Effector memory CD4-positive, alpha-beta T cell (primary cell): ENCODE results near the gene TLR10.

Experiments
- DNase-seq, 3 donors: peaks; one replicate each; pipeline ENCODE4 v3.0.0-alpha.2; 2020
- H3K27ac ChIP-seq: 2 replicates; pipeline ENCODE4 v1.7.0; 2013; ENCODE audit warnings: mild to moderate bottlenecking, low read length, moderate library complexity; ENCODE audit not compliant: insufficient read depth, poor library complexity, severe bottlenecking
- H3K27me3 ChIP-seq: replicated peaks from 2 replicates; pipeline ENCODE4 v1.7.0; 2013; ENCODE audit warnings: mild to moderate bottlenecking, low read length; ENCODE audit not compliant: insufficient read depth, control insufficient read depth, poor library complexity, severe bottlenecking
- H3K36me3 ChIP-seq: 2 replicates; pipeline ENCODE4 v1.7.0; 2013; ENCODE audit warnings: mild to moderate bottlenecking, low read length, moderate library complexity; ENCODE audit not compliant: control insufficient read depth, insufficient read depth
- H3K4me1 ChIP-seq: 2 replicates; pipeline ENCODE4 v1.7.0; 2013; ENCODE audit warnings: low read length, mild to moderate bottlenecking; ENCODE audit not compliant: control insufficient read depth, insufficient read depth, poor library complexity, severe bottlenecking
- H3K4me3 ChIP-seq: 2 replicates; pipeline ENCODE4 v1.7.0; 2013; ENCODE audit warnings: low read length, low read depth, mild to moderate bottlenecking; ENCODE audit not compliant: insufficient read depth, poor library complexity, severe bottlenecking
- H3K9me3 ChIP-seq: 2 replicates; pipeline ENCODE4 v1.7.0; 2013; ENCODE audit warnings: mild to moderate bottlenecking, low read length, moderate library complexity; ENCODE audit not compliant: control insufficient read depth
- total RNA-seq, 3 donors: gene quantifications; one replicate each; lab custom pipeline; 2026; lab: John Stamatoyannopoulos, UW

The TLR10 gene, protein sequence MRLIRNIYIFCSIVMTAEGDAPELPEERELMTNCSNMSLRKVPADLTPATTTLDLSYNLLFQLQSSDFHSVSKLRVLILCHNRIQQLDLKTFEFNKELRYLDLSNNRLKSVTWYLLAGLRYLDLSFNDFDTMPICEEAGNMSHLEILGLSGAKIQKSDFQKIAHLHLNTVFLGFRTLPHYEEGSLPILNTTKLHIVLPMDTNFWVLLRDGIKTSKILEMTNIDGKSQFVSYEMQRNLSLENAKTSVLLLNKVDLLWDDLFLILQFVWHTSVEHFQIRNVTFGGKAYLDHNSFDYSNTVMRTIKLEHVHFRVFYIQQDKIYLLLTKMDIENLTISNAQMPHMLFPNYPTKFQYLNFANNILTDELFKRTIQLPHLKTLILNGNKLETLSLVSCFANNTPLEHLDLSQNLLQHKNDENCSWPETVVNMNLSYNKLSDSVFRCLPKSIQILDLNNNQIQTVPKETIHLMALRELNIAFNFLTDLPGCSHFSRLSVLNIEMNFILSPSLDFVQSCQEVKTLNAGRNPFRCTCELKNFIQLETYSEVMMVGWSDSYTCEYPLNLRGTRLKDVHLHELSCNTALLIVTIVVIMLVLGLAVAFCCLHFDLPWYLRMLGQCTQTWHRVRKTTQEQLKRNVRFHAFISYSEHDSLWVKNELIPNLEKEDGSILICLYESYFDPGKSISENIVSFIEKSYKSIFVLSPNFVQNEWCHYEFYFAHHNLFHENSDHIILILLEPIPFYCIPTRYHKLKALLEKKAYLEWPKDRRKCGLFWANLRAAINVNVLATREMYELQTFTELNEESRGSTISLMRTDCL
- total RNA-seq: 0 to 0.19 (median 0.09) reads per million in 3 donors

DNA sequence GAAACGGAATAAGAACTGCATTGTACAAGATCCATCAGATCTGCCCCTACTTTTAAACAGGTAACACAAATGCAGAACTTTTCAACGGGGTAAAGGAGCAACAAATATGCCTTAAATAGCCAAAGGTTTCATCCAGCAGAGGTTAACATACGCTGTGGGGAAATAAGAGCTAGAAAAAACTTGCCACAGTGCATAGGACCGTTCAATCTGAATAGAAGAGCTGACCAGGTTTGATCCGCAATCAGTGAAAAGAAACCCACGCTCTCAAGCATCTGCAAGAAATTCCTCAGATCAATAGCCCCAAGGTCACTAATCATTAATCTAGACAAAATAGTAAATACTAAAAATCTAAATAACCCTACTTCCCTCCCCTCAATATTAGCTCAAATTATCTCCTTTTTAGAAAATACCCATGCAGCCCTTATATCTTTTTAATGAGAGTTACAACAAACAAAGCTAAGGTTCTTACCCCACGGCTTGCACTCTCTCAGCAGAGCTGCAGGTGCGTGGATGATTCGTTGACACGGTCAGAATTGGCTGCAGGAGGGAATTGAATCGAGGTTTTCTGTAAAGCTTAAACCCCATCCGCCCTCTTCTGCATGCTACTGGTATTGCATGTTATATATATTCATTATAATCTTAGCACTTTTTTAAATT lies at the start of gene TLR10:
TSS of gene TLR10 (minus strand) at position 539 of the 657 bp plus-strand sequence. CDS start 7,400 bp downstream, outside the sequence.
- H3K4me1 ChIP-seq: peaks cover 3% of the 10 kb centered on the region
- no peaks in the 10 kb centered on the region for H3K27me3 ChIP-seq
- H3K36me3 ChIP-seq: no peaks in the 10 kb centered on the region
- H3K4me3 ChIP-seq: no peak within 1 kb of the TSS
- DNase-seq: no peak
- H3K9me3 ChIP-seq: no peaks in the 10 kb centered on the region
- H3K27ac ChIP-seq: no peak within 1 kb of the TSS

DNA sequence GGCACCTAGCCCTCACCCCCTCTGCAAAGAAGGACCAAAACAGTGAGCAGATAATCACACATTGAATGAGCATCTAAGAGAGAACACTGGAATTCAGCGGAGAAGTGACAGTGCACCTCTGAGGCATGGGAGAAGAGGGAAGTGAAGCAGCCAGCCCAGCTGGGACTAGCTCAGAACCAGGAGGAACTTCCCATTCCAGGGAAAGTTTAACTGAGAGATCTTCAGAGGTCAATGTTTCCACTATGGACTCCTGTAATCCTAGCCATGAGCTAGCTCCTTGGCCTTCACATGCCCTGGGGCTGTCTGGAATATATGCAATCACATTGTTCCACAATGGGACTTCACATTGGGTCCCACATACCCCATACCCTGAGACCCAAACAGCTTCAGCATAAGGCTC lies 49.4 kb upstream of the TLR10 start:
- Histone ChIP-seq H3K27ac (no peak overlapping the region), H3K9me3 (no peaks in the 10 kb centered on the region), H3K4me3 (no peak overlapping the region), H3K36me3 (no peaks in the 10 kb centered on the region), H3K4me1 (no peaks in the 10 kb centered on the region), H3K27me3 (no peaks in the 10 kb centered on the region)
- DNase-seq: no peak

DNA sequence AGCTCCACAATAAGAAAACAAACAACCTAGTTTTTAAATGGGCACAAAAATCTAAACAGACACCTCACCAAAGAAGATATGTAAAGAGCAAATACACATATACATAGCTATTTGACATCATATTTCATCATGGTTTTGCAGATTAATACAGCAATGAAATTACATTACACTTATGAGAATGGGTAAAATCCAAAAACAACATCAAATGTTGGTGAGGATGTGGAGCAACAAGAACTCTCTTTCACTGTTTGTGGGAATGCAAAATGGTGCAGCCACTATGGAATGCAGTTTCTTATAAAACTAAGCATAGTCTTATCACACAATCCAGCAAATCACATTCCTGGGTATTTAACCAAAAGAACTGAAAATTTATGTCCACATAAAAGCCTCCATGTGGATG lies 48.9 kb upstream of the TLR10 start:
- DNase-seq: no peak
- Histone ChIP-seq H3K4me3 (no peak overlapping the region), H3K36me3 (no peaks in the 10 kb centered on the region), H3K9me3 (no peaks in the 10 kb centered on the region), H3K4me1 (no peaks in the 10 kb centered on the region), H3K27ac (no peak overlapping the region), H3K27me3 (no peaks in the 10 kb centered on the region)

DNA sequence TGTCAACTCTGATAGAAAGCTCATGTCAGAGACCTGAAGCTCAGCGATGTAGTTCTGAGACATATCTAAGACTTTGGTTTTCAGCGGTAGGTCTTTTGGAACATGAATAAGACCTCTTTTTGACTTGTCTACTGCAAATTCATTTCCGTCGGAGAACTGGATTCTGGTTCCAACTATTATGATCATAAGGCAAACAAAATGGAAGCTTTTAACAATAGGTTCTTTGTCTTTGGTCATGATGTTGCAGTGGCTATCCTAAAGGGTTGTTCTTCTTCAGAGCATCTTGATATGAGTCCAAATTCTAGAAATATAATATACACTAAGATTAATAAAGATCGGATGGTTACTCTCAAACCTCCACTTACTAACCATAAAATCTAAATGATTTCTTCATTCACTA lies 46.4 kb upstream of the TLR10 start:
- no peaks in the 10 kb centered on the region for H3K36me3 ChIP-seq
- no peak for DNase-seq
- no peaks in the 10 kb centered on the region for H3K4me1 ChIP-seq
- no peak overlapping the region for H3K27ac ChIP-seq
- no peaks in the 10 kb centered on the region for H3K27me3 ChIP-seq
- H3K4me3 ChIP-seq: no peak overlapping the region
- no peaks in the 10 kb centered on the region for H3K9me3 ChIP-seq

DNA sequence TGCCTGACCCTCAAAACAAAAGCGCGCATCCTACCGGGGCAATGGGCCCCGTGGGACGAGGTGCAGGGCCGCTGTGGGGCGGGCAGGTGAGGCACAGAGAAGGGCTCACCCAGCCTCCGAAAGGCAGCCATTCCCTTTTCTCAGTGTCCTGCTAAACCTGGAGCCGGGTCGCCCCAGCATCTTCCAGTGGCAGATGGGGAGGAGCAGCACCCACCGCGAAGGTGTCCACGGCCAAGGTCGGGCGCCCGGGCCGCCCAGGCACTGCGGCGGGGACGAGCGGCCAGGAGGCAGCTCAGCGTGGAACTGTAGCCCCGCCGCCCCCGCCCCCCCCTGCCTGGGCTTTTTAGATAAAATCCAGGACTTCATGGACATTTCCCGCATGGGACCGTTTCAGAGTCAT lies 41.0 kb upstream of the TLR10 start:
- Histone ChIP-seq H3K27ac (no peak overlapping the region), H3K36me3 (no peaks in the 10 kb centered on the region), H3K27me3 (no peaks in the 10 kb centered on the region), H3K4me1 (no peaks in the 10 kb centered on the region), H3K4me3 (no peak overlapping the region), H3K9me3 (no peaks in the 10 kb centered on the region)
- DNase-seq: no peak

DNA sequence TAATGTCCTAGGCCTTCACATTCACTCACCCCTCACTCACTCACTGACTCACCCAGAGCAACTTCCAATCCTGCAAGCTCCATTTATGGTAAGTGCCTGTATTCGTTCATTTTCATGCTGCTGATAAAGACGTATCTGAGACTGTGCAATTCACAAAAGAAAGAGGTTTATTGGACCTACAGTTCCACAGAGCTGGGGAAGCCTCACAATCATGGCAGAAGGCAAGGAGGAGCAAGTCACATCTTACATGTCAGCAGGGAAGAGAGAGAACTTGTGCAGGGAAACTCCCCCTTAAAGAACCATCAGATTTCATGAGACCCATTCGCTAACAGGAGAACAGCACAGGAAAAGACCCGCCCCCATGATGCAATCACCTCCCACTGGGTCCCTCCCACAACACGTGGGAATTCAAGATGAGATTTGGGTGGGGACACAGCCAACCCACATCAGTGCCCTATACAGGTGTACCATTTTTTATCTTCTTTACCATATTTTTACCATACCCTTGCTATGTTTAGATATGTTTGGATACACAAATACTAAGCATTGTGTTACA lies 40.0 kb upstream of the TLR10 start:
- Histone ChIP-seq H3K27me3 (no peaks in the 10 kb centered on the region), H3K4me1 (no peaks in the 10 kb centered on the region), H3K4me3 (no peak overlapping the region), H3K9me3 (no peaks in the 10 kb centered on the region), H3K36me3 (no peaks in the 10 kb centered on the region), H3K27ac (no peak overlapping the region)
- no peak for DNase-seq

DNA sequence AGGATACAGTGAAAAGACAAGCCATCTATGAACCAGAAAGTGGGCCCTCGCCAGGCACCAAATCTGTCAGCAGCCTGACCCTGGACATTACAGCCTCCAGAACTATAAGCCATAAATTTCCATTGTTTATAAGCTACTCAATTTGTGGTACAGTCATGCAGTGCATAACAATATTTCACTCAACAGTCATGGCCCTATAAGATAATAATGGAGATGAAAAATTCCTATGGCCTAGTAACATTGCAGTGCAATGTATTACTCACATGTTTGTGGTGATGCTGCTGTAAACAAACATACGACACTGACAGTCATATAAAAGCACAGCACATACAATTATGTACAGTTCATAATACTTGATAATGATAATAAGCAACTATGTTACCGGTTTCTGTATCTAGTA lies 38.9 kb upstream of the TLR10 start:
- Histone ChIP-seq H3K27me3 (no peaks in the 10 kb centered on the region), H3K4me1 (no peaks in the 10 kb centered on the region), H3K4me3 (no peak overlapping the region), H3K9me3 (no peaks in the 10 kb centered on the region), H3K36me3 (no peaks in the 10 kb centered on the region), H3K27ac (no peak overlapping the region)
- DNase-seq: no peak

DNA sequence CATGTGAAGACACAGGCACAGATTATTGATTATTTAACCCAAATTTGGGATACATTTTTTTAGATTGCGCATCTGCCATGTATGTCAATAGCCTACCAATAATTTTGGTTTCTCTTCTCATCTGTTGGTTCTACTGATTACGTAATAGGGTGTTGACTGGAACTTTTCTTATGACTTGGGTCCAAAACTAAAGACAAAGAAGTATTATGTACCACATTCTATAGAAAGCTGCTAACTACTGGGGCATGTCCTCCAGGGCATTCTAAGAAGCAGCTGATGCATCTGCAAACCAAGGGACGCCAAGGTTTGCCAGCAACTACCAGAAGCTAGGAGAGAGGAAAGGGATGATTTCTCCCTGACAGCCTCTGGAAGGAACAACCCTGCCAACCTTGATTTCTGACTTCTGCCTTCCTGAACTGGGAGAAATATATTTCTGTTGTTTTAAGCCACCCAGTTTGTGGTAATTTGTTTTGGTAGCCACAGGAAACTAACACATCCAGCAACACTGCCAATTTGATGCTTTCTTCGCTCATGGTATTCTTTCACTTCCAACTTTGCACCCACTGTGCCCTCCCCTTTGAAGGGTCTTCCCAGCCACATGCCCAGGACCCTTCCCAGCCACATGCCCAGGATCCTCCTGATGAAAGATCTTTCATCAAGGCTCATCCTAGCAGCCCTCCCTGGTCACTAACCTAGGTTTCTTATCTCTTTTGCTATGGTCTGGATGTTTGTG lies 37.7 kb upstream of the TLR10 start:
- no peaks in the 10 kb centered on the region for H3K27me3 ChIP-seq
- no peaks in the 10 kb centered on the region for H3K9me3 ChIP-seq
- H3K27ac ChIP-seq: no peak overlapping the region
- H3K4me1 ChIP-seq: no peaks in the 10 kb centered on the region
- no peak for DNase-seq
- no peak overlapping the region for H3K4me3 ChIP-seq
- no peaks in the 10 kb centered on the region for H3K36me3 ChIP-seq

DNA sequence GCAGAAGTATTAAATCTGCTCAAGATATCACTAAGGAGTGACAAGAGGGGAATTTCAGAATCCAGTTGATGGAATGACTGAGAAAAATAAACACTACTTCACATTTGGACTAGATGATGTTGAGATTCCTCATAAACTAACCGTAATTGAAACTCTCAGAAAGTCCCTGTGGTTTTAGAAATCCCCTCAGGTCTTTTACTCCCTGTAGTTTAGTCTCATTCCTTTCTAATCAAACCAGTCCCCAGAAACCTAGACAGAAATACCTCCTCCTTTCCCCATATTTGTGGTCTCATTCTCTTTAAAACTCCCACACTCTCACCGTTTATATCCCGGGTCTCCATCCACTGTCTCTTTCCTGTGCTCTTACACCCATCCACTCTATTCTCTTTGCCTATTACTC lies 36.8 kb upstream of the TLR10 start:
- Histone ChIP-seq H3K4me3 (no peak overlapping the region), H3K9me3 (no peaks in the 10 kb centered on the region), H3K27me3 (no peaks in the 10 kb centered on the region), H3K27ac (no peak overlapping the region), H3K4me1 (no peaks in the 10 kb centered on the region), H3K36me3 (no peaks in the 10 kb centered on the region)
- no peak for DNase-seq
